DOHH2 (cell line): ENCODE data around the gene PCGF2.
"Not testable (repeated sequence)": the region's sequence is repeated elsewhere in the genome, so short reads cannot be mapped to it uniquely, and the experiment has no call there.

ENCODE experiments used
- H3F3A ChIP-seq: fragments of 200-600 bp; sonication (generic), shearing (Covaris generic); 2 replicates; pipeline ENCODE4 v1.6.0; 2016; ENCODE audit warnings: antibody characterized with exemption, mild to moderate bottlenecking; ENCODE audit not compliant: control insufficient read depth, insufficient read depth
- H3K27ac ChIP-seq: fragments of 200-600 bp; sonication (generic); 2 replicates; pipeline ENCODE4 v1.5.1; 2014; ENCODE audit warnings: low read depth, mild to moderate bottlenecking, low read length, moderate library complexity
- H3K27me3 ChIP-seq: fragments of 200-600 bp; sonication (generic); 2 replicates; pipeline ENCODE4 v1.6.1; 2014; ENCODE audit warnings: mild to moderate bottlenecking, low read length, mixed read lengths; ENCODE audit not compliant: control insufficient read depth
- H3K36me3 ChIP-seq: fragments of 200-600 bp; sonication (generic); 2 replicates; pipeline ENCODE4 v1.6.1; 2014; ENCODE audit warnings: mild to moderate bottlenecking, low read length, moderate library complexity, mixed read lengths; ENCODE audit not compliant: control insufficient read depth
- H3K4me1 ChIP-seq: fragments of 200-600 bp; sonication (generic); 2 replicates; pipeline ENCODE4 v1.6.1; 2014; ENCODE audit warnings: mild to moderate bottlenecking, low read length, mixed read lengths; ENCODE audit not compliant: control insufficient read depth
- H3K4me2 ChIP-seq: fragments of 200-600 bp; sonication (generic); 2 replicates; pipeline ENCODE4 v1.6.0; 2014; ENCODE audit warnings: mild to moderate bottlenecking, low read length, moderate library complexity
- H3K4me3 ChIP-seq: fragments of 200-600 bp; sonication (generic); 2 replicates; pipeline ENCODE4 v1.5.1; 2014; ENCODE audit warnings: mild to moderate bottlenecking, low read length, mixed read lengths
- H3K79me2 ChIP-seq: fragments of 200-600 bp; sonication (generic); 2 replicates; pipeline ENCODE4 v1.6.1; 2014; ENCODE audit warnings: mild to moderate bottlenecking, low read length, mixed read lengths; ENCODE audit not compliant: control insufficient read depth
- H3K9me2 ChIP-seq: fragments of 200-600 bp; sonication (generic); replicated peaks from 2 replicates; pipeline ENCODE4 v1.6.1; 2014; ENCODE audit warnings: mild to moderate bottlenecking, low read length, mixed read lengths; ENCODE audit not compliant: control insufficient read depth
- H3K9me3 ChIP-seq: fragments of 200-600 bp; sonication (generic); 2 replicates; pipeline ENCODE4 v1.6.1; 2014; ENCODE audit warnings: antibody characterized with exemption, low read length, mixed read lengths; ENCODE audit not compliant: control insufficient read depth, insufficient read depth
- H4K20me1 ChIP-seq: fragments of 200-600 bp; sonication (generic); 2 replicates; pipeline ENCODE4 v1.6.0; 2014; ENCODE audit warnings: low read depth, mild to moderate bottlenecking, antibody characterized with exemption, low read length, moderate library complexity; ENCODE audit not compliant: control insufficient read depth, insufficient read depth
- EZH2phosphoT487 ChIP-seq: fragments of 200-600 bp; sonication (generic); IDR thresholded peaks from 2 replicates; pipeline ENCODE4 v1.6.1; 2017; ENCODE audit warnings: borderline replicate concordance, mild to moderate bottlenecking, antibody characterized with exemption, low read length, moderate library complexity, mixed read lengths
- TF ChIP-seq, protein P1 (sequence below): fragments of 200-600 bp; sonication (generic); IDR thresholded peaks from one replicate; pipeline ENCODE4 v1.5.1; 2014; ENCODE audit warnings: antibody characterized with exemption, mild to moderate bottlenecking, low read depth, low read length; ENCODE audit not compliant: poor library complexity, severe bottlenecking

Gene PCGF2

DNA sequence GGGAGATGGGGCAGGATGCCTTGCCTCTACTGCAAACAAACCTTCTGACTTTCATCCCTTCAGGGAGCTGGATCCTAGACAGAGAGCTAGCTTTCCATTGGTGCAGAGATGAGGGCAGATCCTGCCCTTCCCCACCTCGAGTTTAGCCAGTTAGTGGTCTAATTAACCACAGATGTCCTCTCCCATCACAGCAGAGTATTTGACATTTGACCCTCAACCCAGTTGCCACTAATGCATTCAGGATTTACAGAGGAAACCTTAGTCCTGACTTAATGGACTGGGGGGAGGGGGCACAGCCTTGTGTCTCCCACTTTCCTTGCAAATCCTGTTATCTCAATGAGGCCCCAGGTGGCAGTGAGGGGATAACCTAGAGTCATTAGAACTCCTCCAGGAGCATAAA is 41.0 kb upstream of the PCGF2 start:
- no peaks in the 10 kb centered on the region for H3K9me2 ChIP-seq
- H3K9me3 ChIP-seq: no peaks in the 10 kb centered on the region
- H3K36me3 ChIP-seq: peaks cover 22% of the 10 kb centered on the region
- no peaks in the 10 kb centered on the region for H3K4me1 ChIP-seq
- no peaks in the 10 kb centered on the region for H3F3A ChIP-seq
- H3K27ac ChIP-seq: no peak overlapping the region
- no peaks in the 10 kb centered on the region for H3K27me3 ChIP-seq
- H4K20me1 ChIP-seq: no peaks in the 10 kb centered on the region
- H3K4me3 ChIP-seq: no peak overlapping the region
- peaks cover 29% of the 10 kb centered on the region for H3K79me2 ChIP-seq
- TF ChIP-seq, protein P1, sequence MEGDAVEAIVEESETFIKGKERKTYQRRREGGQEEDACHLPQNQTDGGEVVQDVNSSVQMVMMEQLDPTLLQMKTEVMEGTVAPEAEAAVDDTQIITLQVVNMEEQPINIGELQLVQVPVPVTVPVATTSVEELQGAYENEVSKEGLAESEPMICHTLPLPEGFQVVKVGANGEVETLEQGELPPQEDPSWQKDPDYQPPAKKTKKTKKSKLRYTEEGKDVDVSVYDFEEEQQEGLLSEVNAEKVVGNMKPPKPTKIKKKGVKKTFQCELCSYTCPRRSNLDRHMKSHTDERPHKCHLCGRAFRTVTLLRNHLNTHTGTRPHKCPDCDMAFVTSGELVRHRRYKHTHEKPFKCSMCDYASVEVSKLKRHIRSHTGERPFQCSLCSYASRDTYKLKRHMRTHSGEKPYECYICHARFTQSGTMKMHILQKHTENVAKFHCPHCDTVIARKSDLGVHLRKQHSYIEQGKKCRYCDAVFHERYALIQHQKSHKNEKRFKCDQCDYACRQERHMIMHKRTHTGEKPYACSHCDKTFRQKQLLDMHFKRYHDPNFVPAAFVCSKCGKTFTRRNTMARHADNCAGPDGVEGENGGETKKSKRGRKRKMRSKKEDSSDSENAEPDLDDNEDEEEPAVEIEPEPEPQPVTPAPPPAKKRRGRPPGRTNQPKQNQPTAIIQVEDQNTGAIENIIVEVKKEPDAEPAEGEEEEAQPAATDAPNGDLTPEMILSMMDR: no peak
- TF ChIP-seq EZH2phosphoT487: no peak
- H3K4me2 ChIP-seq: no peak overlapping the region

DNA sequence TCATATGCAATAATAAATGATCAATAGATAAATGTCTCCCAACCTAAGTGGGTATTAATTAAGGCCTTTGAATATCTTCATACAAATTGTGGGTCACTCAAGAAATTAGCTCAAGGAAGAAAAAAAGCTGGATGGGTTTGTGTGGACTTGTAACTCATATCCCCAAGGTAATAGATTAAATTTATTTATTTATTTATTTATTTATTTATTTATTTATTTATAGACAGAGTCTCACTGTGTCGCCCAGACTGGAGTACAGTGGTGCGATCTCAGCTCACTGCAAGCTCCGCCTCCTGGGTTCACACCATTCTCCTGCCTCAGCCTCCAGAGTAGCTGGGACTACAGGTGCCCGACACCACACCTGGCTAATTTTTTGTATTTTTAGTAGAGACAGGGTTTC is 39.9 kb upstream of the PCGF2 start:
- H3K4me2 ChIP-seq, H3K27me3 ChIP-seq, H4K20me1 ChIP-seq, H3K27ac ChIP-seq, H3K4me1 ChIP-seq, H3F3A ChIP-seq, H3K4me3 ChIP-seq, H3K9me3 ChIP-seq, H3K9me2 ChIP-seq: not testable (repeated sequence)
- peaks cover 21% of the 10 kb centered on the region for H3K79me2 ChIP-seq
- H3K36me3 ChIP-seq: peaks cover 29% of the 10 kb centered on the region

DNA sequence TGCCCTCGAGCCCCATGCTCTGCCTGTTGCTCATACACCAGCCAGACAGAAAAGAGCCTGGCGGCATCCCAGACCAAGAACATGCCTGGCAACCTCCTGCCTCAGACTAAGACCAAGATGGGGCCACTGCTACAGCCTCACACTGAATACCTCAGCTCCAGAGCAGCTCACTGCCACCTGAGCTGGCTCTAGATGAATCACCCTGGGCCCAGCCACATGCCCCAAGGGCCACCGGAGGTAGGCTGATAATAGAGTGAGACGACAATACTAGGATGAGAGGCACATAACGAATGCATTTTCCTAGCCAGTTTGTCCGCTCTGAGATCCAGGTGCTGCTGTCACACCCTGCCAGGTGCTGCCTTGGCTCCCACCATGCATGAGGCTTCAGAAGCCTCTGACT is 38.2 kb upstream of the PCGF2 start:
- Histone ChIP-seq H3K4me1 (no peaks in the 10 kb centered on the region), H4K20me1 (no peaks in the 10 kb centered on the region), H3K79me2 (peaks cover 11% of the 10 kb centered on the region), H3F3A (no peaks in the 10 kb centered on the region), H3K27me3 (no peaks in the 10 kb centered on the region), H3K4me3 (no peak overlapping the region), H3K9me2 (no peaks in the 10 kb centered on the region), H3K27ac (no peak overlapping the region), H3K36me3 (peaks cover 38% of the 10 kb centered on the region), H3K4me2 (no peak overlapping the region), H3K9me3 (no peaks in the 10 kb centered on the region)
- TF ChIP-seq EZH2phosphoT487: no peak
- TF ChIP-seq, protein P1: no peak

DNA sequence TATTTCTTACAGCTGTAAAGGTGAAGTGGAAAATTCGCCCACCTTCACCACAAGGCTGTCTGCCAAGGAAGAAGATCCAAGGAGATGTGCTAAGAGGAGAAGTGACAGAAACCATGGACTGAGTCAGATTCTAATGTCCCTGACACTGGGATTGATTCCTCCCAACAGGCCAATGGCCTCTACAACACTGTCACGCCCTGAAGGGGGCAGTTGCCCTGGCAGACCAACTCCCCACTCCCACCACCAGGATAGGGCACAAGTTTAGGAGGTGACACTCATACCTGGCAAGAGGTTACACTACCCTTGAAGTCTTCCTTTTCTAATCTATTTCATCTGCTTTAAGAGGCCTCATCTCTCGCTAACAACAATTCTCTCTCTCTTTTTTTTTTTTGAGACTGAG is 35.1 kb upstream of the PCGF2 start:
- no peaks in the 10 kb centered on the region for H3K27me3 ChIP-seq
- H3K27ac ChIP-seq: no peak overlapping the region
- H4K20me1 ChIP-seq: no peaks in the 10 kb centered on the region
- TF ChIP-seq, protein P1: no peak
- no peak for TF ChIP-seq EZH2phosphoT487
- H3K4me3 ChIP-seq: no peak overlapping the region
- no peaks in the 10 kb centered on the region for H3F3A ChIP-seq
- H3K36me3 ChIP-seq: peaks cover 69% of the 10 kb centered on the region
- H3K9me2 ChIP-seq: no peaks in the 10 kb centered on the region
- no peaks in the 10 kb centered on the region for H3K4me1 ChIP-seq
- H3K4me2 ChIP-seq: no peak overlapping the region
- no peaks in the 10 kb centered on the region for H3K9me3 ChIP-seq
- H3K79me2 ChIP-seq: no peaks in the 10 kb centered on the region
